AG04450 (cell line): ENCODE results near the gene BCOR. TPM values are rescaled to one million over a fixed set of nuclear protein-coding genes. Genes with fewer than 3 reads are reported as not detected.
A peak's percentile ranks its signal among the peaks of the same experiment; 100 is the strongest.

Experiments used
- CTCF ChIA-PET: fragments of 300-600, 350-600 bp; formaldehyde crosslinking; extraction: SDS; loops from one replicate; lab custom pipeline; 2022; ENCODE audit warnings: antibody characterized with exemption, inconsistent platforms; lab: Charles Lee
- POLR2A ChIA-PET: fragments of 350-600 bp; formaldehyde crosslinking; extraction: SDS; loops from one replicate; lab custom pipeline; 2021; ENCODE audit warnings: antibody characterized with exemption, inconsistent platforms; lab: Yijun Ruan, JAX
- DNase-seq: peaks from one replicate; pipeline ENCODE4 v3.0.0-alpha.2; 2011; ENCODE audit warnings: low read depth, low spot score
- H3K27ac ChIP-seq: one replicate; pipeline ENCODE4 v1.5.1; 2012; ENCODE audit warnings: low read depth, low read length, control low read depth
- H3K27me3 ChIP-seq: one replicate; pipeline ENCODE4 v1.6.0; 2012; ENCODE audit warnings: low read length; ENCODE audit not compliant: control insufficient read depth, insufficient read depth
- H3K4me3 ChIP-seq: 2 replicates; pipeline ENCODE4 v1.5.1; 2011; ENCODE audit warnings: mild to moderate bottlenecking, low read depth, low read length, control low read depth
- H3K9me3 ChIP-seq: 2 replicates; pipeline ENCODE4 v1.5.1; 2012; ENCODE audit warnings: low read length; ENCODE audit not compliant: control insufficient read depth, insufficient read depth
- CTCF ChIP-seq: IDR thresholded peaks from 2 replicates; pipeline ENCODE4 v1.5.1; 2011; ENCODE audit warnings: low read depth, low read length, control low read depth, inconsistent platforms
- polyA plus RNA-seq: library from polyadenylated mRNA; depleted of rRNA; stranded (reverse); fragments of >200 nt; gene quantifications from 2 replicates; pipeline ENCODE4 v1.2.3, GENCODE V29; 2011

BCOR gene
- polyA plus RNA-seq, 1 experiment = 5.4 TPM

GRCh38 chrX:40097141-40097503, 636 bp downstream of the BCOR start:
- ChIA-PET POLR2A (interaction anchor here (0.7 to 0.9 kb wide), 3 partner anchors 10 to 75 kb away, joined by 3 to 4 read pairs (median 3); no protein-coding TSS in a partner anchor), CTCF (interaction anchor here (0.7 to 1.1 kb wide), 2 partner anchors 9 to 11 kb away, joined by 3 to 5 read pairs; no protein-coding TSS in a partner anchor)
- Histone ChIP-seq H3K4me3 (peak overlapping the region; percentile 62), H3K27me3 (no peaks in the 10 kb centered on the region), H3K9me3 (no peaks in the 10 kb centered on the region), H3K27ac (no peak overlapping the region)
- no peak for TF ChIP-seq CTCF
- no peak for DNase-seq

- peak overlapping the region; percentile 47 for H3K27ac ChIP-seq
- DNase-seq = no peak
Observed at GRCh38 chrX:40096395-40097091, 1.2 kb downstream of the BCOR start.

GRCh38 chrX:40095583-40096394, 2.0 kb downstream of the BCOR start:
- peak overlapping the region; percentile 62 for H3K4me3 ChIP-seq
- no peak for DNase-seq
- no peak overlapping the region for H3K27ac ChIP-seq
- no peaks in the 10 kb centered on the region for H3K9me3 ChIP-seq
- no peaks in the 10 kb centered on the region for H3K27me3 ChIP-seq
- POLR2A ChIA-PET = interaction anchor here (0.5 to 0.7 kb wide), 4 partner anchors 301 to 407 kb away, joined by 4 to 8 read pairs (median 6); no protein-coding TSS in a partner anchor
- TF ChIP-seq CTCF = no peak
- CTCF ChIA-PET = interaction anchor here (0.7 kb wide), 1 partner anchor 72 kb away, joined by 6 read pairs; no protein-coding TSS in a partner anchor

More at GRCh38 chrX:40096395-40097091, 1.2 kb downstream of the BCOR start:
- no peaks in the 10 kb centered on the region for H3K27me3 ChIP-seq
- H3K9me3 ChIP-seq = no peaks in the 10 kb centered on the region
- TF ChIP-seq CTCF = no peak
- POLR2A ChIA-PET = interaction anchor here (0.5 to 0.9 kb wide), 2 partner anchors 76 to 301 kb away, joined by 3 to 5 read pairs; no protein-coding TSS in a partner anchor
- CTCF ChIA-PET = interaction anchor here (0.7 to 1.1 kb wide), 2 partner anchors 8 to 10 kb away, joined by 3 to 5 read pairs; no protein-coding TSS in a partner anchor
- H3K4me3 ChIP-seq = peak overlapping the region; percentile 62

- no peak for DNase-seq
- TF ChIP-seq CTCF = no peak
- ChIA-PET POLR2A (interaction anchor here (0.5 to 0.7 kb wide), 3 partner anchors 171 to 406 kb away, joined by 3 to 6 read pairs (median 4); no protein-coding TSS in a partner anchor), CTCF (interaction anchor here (0.7 kb wide), 1 partner anchor 72 kb away, joined by 6 read pairs; no protein-coding TSS in a partner anchor)
- Histone ChIP-seq H3K9me3 (no peaks in the 10 kb centered on the region), H3K27ac (no peak overlapping the region), H3K27me3 (no peaks in the 10 kb centered on the region), H3K4me3 (peak overlapping the region; percentile 62)
Observed at GRCh38 chrX:40094900-40095582, 2.7 kb downstream of the BCOR start.
